Esophagus squamous epithelium (tissue), 5 donors: ENCODE data around the gene ZRANB1. TPM values are rescaled to one million over a fixed set of nuclear protein-coding genes. Genes with fewer than 3 reads are reported as not detected.

ENCODE experiments used
- DNase-seq: peaks from one replicate; lab custom pipeline; 2025; lab: John Stamatoyannopoulos, UW
- H3K27ac ChIP-seq, 4 donors: fragments of 200-600 bp; sonication (generic); one replicate each; pipeline ENCODE4 v1.5.1; 2016 to 2019; ENCODE audit warnings: mild to moderate bottlenecking in 1 of 4
- H3K27me3 ChIP-seq, 4 donors: fragments of 200-600 bp; sonication (generic); 1 replicate in 3 of 4; 2 replicates in 1 of 4; pipeline versions ENCODE4 v1.5.1 to v1.6.0; 2017 to 2021; ENCODE audit warnings: antibody characterized with exemption in 1 of 4
- H3K36me3 ChIP-seq, 3 donors: fragments of 200-600 bp; sonication (generic); one replicate each; pipeline ENCODE4 v1.5.1; 2016 to 2019
- H3K4me1 ChIP-seq, 3 donors: fragments of 200-600 bp; sonication (generic); one replicate each; pipeline ENCODE4 v1.5.1; 2017 to 2019
- H3K4me3 ChIP-seq, 4 donors: fragments of 200-600 bp; sonication (generic); 1 replicate in 3 of 4; 2 replicates in 1 of 4; pipeline ENCODE4 v1.5.1; 2016 to 2019; ENCODE audit warnings: mild to moderate bottlenecking in 2 of 4, moderate library complexity in 1 of 4
- H3K9me3 ChIP-seq, 3 donors: fragments of 200-600 bp; sonication (generic); one replicate each; pipeline ENCODE4 v1.5.1; 2016 to 2019
- POLR2A ChIP-seq, 4 donors: fragments of 450-650 bp; IDR thresholded peaks; one replicate each; pipeline ENCODE4 v1.6.1; 2017; ENCODE audit warnings: antibody characterized with exemption in 4 of 4, mild to moderate bottlenecking in 4 of 4, moderate library complexity in 3 of 4
- WGBS, 2 donors: methylation state at CpG; one replicate each; pipeline ENCODE4 v1.1.5; 2018; 5-methylcytosine and 5-hydroxymethylcytosine counted together
- intact Hi-C: fragments of 100-400 bp; cut with DNase I; formaldehyde crosslinking; loops from one replicate; pipeline ENCODE4 v1.15.0; 2022
- total RNA-seq, 4 donors: library from RNA; depleted of rRNA; stranded (reverse); fragments of >200 nt; gene quantifications; one replicate each; pipeline ENCODE4 v1.1.0, GENCODE V29; 2016
- TF ChIP-seq, protein P1 (sequence below), 6 experiments: fragments of 450-650 bp in 4 of 6; fragments of 200-600 bp in 2 of 6; sonication (generic) in 2 of 6; IDR thresholded peaks; one replicate each; pipeline ENCODE4 v1.5.1; 2016 to 2019; ENCODE audit warnings: antibody characterized with exemption in 6 of 6, mild to moderate bottlenecking in 4 of 6, moderate library complexity in 4 of 6
- donor health status: DM: yes; HTN: yes; CAD: no.

ZRANB1 gene
- total RNA-seq, 4 donors from 2014 or later, result 11.7 to 25.2 (median 17.4) TPM

DNA sequence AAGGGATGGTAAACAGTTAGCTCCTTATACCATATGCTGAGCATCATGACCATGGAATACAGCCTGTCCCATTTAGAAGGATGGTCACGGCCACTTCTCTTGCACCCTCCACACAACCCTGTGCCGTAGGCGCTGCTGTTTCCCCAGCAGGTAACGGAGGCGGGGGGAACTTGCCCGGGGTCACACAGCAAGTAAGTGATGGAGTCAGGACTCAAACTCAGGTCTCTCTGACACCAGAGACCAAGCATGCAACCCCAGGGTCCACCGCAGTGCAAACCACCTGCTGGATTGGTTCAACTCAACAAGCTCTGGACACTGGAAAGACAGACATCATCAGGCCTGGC, 71.6 kb downstream of the ZRANB1 start:
- peaks cover 0 to 48% (median 7%) of the 10 kb centered on the region in 3 donors for H3K36me3 ChIP-seq
- peaks cover 16 to 95% (median 61%) of the 10 kb centered on the region in 3 donors for H3K4me1 ChIP-seq
- WGBS, 2 donors, result 90 to 92% methylated on average over 2 to 4 of the region's 7 CpGs
- no peaks in the 10 kb centered on the region for H3K9me3 ChIP-seq
- intact Hi-C loops, result no loop called here
- H3K27me3 ChIP-seq, result no peaks in the 10 kb centered on the region
- no peak overlapping the region for H3K4me3 ChIP-seq
- no peak overlapping the region for H3K27ac ChIP-seq
- DNase-seq, result no peak
- TF ChIP-seq, protein P1, sequence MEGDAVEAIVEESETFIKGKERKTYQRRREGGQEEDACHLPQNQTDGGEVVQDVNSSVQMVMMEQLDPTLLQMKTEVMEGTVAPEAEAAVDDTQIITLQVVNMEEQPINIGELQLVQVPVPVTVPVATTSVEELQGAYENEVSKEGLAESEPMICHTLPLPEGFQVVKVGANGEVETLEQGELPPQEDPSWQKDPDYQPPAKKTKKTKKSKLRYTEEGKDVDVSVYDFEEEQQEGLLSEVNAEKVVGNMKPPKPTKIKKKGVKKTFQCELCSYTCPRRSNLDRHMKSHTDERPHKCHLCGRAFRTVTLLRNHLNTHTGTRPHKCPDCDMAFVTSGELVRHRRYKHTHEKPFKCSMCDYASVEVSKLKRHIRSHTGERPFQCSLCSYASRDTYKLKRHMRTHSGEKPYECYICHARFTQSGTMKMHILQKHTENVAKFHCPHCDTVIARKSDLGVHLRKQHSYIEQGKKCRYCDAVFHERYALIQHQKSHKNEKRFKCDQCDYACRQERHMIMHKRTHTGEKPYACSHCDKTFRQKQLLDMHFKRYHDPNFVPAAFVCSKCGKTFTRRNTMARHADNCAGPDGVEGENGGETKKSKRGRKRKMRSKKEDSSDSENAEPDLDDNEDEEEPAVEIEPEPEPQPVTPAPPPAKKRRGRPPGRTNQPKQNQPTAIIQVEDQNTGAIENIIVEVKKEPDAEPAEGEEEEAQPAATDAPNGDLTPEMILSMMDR (IDR thresholded peaks at IDR 0.05), result no peak
- TF ChIP-seq POLR2A (IDR thresholded peaks at IDR 0.05), result no peak

- 55 to 75% methylated on average over 11 to 12 of the region's 20 CpGs for WGBS, 2 donors
- DNase-seq, result no peak
- Histone ChIP-seq H3K9me3 (no peaks in the 10 kb centered on the region), H3K4me3 (no peak overlapping the region), H3K36me3 (peaks cover 0 to 48% (median 7%) of the 10 kb centered on the region in 3 donors), H3K27ac (peak overlapping the region in 1 of 4 donors; percentile 17), H3K27me3 (no peaks in the 10 kb centered on the region), H3K4me1 (peaks cover 16 to 94% (median 59%) of the 10 kb centered on the region in 3 donors)
- TF ChIP-seq, protein P1 (IDR thresholded peaks at IDR 0.05), result no peak
- TF ChIP-seq POLR2A (IDR thresholded peaks at IDR 0.05), result no peak
- intact Hi-C loops, result no loop called here
Observed at GRCh38 chr10:125014086-125014830, 72.3 kb downstream of the ZRANB1 start.

- intact Hi-C loops, result no loop called here
- Histone ChIP-seq H3K4me1 (peaks cover 16 to 87% (median 55%) of the 10 kb centered on the region in 3 donors), H3K27ac (peak overlapping the region in 2 of 4 donors; percentile 70 to 72), H3K27me3 (no peaks in the 10 kb centered on the region), H3K36me3 (peaks cover 0 to 48% (median 7%) of the 10 kb centered on the region in 3 donors), H3K4me3 (no peak overlapping the region), H3K9me3 (no peaks in the 10 kb centered on the region)
- TF ChIP-seq, protein P1 (IDR thresholded peaks at IDR 0.05), result no peak
- no peak for TF ChIP-seq POLR2A (IDR thresholded peaks at IDR 0.05)
- DNase-seq, result no peak
- WGBS, 2 donors, result 78 to 94% methylated on average over 10 to 15 of the region's 19 CpGs
Observed at GRCh38 chr10:125014836-125015355, 73.0 kb downstream of the ZRANB1 start.

GRCh38 chr10:125015356-125015944, 73.5 kb downstream of the ZRANB1 start:
- intact Hi-C loops, result no loop called here
- H3K4me3 ChIP-seq, result no peak overlapping the region
- H3K9me3 ChIP-seq, result no peaks in the 10 kb centered on the region
- no peaks in the 10 kb centered on the region for H3K27me3 ChIP-seq
- TF ChIP-seq, protein P1 (IDR thresholded peaks at IDR 0.05), result no peak
- no peak for TF ChIP-seq POLR2A (IDR thresholded peaks at IDR 0.05)
- no peak for DNase-seq
- H3K4me1 ChIP-seq, result peaks cover 16 to 82% (median 53%) of the 10 kb centered on the region in 3 donors
- H3K27ac ChIP-seq, result peak overlapping the region in 3 of 4 donors; percentile 70 to 75 (median 72)
- peaks cover 0 to 49% (median 7%) of the 10 kb centered on the region in 3 donors for H3K36me3 ChIP-seq
- 43 to 58% methylated on average over 10 of the region's 23 CpGs for WGBS, 2 donors

GRCh38 chr10:125016123-125016522, 74.2 kb downstream of the ZRANB1 start:
- Histone ChIP-seq H3K4me3 (no peak overlapping the region), H3K4me1 (peaks cover 16 to 75% (median 48%) of the 10 kb centered on the region in 3 donors)
- no peak for DNase-seq

More at GRCh38 chr10:125016123-125016522, 74.2 kb downstream of the ZRANB1 start:
- TF ChIP-seq, protein P1 (IDR thresholded peaks at IDR 0.05), result no peak
- TF ChIP-seq POLR2A (IDR thresholded peaks at IDR 0.05), result no peak
- intact Hi-C loops, result no loop called here
- 62 to 74% methylated on average over 6 to 7 of the region's 10 CpGs for WGBS, 2 donors
- peak overlapping the region; percentile 26 to 75 (median 71) for H3K27ac ChIP-seq
- H3K36me3 ChIP-seq, result peaks cover 0 to 55% (median 7%) of the 10 kb centered on the region in 3 donors
- no peaks in the 10 kb centered on the region for H3K9me3 ChIP-seq
- H3K27me3 ChIP-seq, result no peaks in the 10 kb centered on the region
